KMS-11 (cell line): Measurements from ENCODE around the gene FAM222B.

ENCODE experiments used
- H2AFZ ChIP-seq: fragments of 200-600 bp; sonication (generic); 2 replicates; pipeline ENCODE4 v1.6.1; 2016; ENCODE audit warnings: antibody characterized with exemption, mixed run types, low read depth
- H3K27ac ChIP-seq: fragments of 200-600 bp; sonication (generic); 2 replicates; pipeline ENCODE4 v1.6.1; 2016; ENCODE audit warnings: mild to moderate bottlenecking, mixed run types
- H3K27me3 ChIP-seq: fragments of 200-600 bp; sonication (generic); 2 replicates; pipeline ENCODE4 v1.6.1; 2017; ENCODE audit warnings: mild to moderate bottlenecking, low read depth, mixed run types, moderate library complexity; ENCODE audit not compliant: insufficient read depth
- H3K36me3 ChIP-seq: fragments of 200-600 bp; sonication (generic); 2 replicates; pipeline ENCODE4 v1.6.1; 2017; ENCODE audit warnings: mild to moderate bottlenecking, mixed run types; ENCODE audit not compliant: insufficient read depth
- H3K4me1 ChIP-seq: fragments of 200-600 bp; sonication (generic); 2 replicates; pipeline ENCODE4 v1.6.1; 2016; ENCODE audit warnings: mild to moderate bottlenecking, low read depth, mixed run types; ENCODE audit not compliant: poor library complexity, severe bottlenecking
- H3K4me2 ChIP-seq: fragments of 200-600 bp; sonication (generic); 2 replicates; pipeline ENCODE4 v1.7.0; 2016; ENCODE audit warnings: mild to moderate bottlenecking, mixed run types
- H3K4me3 ChIP-seq: fragments of 200-600 bp; sonication (generic); IDR thresholded peaks from 2 replicates; pipeline ENCODE4 v1.6.1; 2017; ENCODE audit warnings: low read depth, low read length, mixed read lengths; ENCODE audit not compliant: insufficient read depth
- H3K79me2 ChIP-seq: fragments of 200-600 bp; sonication (generic); 2 replicates; pipeline ENCODE4 v1.6.1; 2016; ENCODE audit warnings: low read depth, mixed run types; ENCODE audit not compliant: insufficient read depth
- H3K9ac ChIP-seq: fragments of 200-600 bp; sonication (generic); 2 replicates; pipeline ENCODE4 v1.6.1; 2016; ENCODE audit warnings: mild to moderate bottlenecking, mixed run types
- H4K20me1 ChIP-seq: fragments of 200-600 bp; sonication (generic); 2 replicates; pipeline ENCODE4 v1.6.1; 2016; ENCODE audit warnings: mild to moderate bottlenecking, mixed run types; ENCODE audit not compliant: insufficient read depth
- CTCF ChIP-seq: fragments of 200-600 bp; sonication (generic); conservative IDR thresholded peaks from 2 replicates; pipeline ENCODE4 v1.6.1; 2017; ENCODE audit warnings: low read depth, mild to moderate bottlenecking, antibody characterized with exemption, low read length, moderate library complexity, mixed read lengths

The FAM222B gene

DNA sequence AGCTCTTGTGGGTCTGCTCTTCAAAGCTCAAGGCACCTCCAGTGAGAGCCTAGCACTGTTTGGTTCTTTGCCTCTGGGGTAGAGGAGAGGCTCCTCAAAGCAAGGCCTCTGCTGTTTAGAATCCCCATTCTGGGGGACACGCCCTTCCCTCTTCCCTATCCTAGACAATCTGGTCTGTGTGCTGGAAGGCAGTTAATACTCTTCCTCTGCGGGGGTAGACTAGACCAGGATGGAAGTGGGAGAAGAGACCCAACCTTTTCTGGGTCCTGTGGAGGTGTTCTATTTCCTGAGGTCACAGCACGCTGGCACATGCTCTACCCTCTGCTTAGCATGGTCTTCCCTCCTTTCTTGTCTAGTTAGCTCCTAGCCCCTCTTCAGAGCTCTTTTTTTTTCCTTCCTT lies 20.0 kb upstream of the FAM222B start:
- H2AFZ ChIP-seq: no peak overlapping the region
- no peak for TF ChIP-seq CTCF
- no peak overlapping the region for H3K27ac ChIP-seq

GRCh38 chr17:28861393-28862203 lies 19.0 kb upstream of the FAM222B start:
- H3K36me3 ChIP-seq: no peaks in the 10 kb centered on the region; the same call in 1 of the 2 replicates
- no peaks in the 10 kb centered on the region for H4K20me1 ChIP-seq
- no peak overlapping the region for H3K4me2 ChIP-seq
- H3K27ac ChIP-seq: no peak overlapping the region
- no peaks in the 10 kb centered on the region for H3K4me1 ChIP-seq
- no peak for TF ChIP-seq CTCF
- H3K79me2 ChIP-seq: no peaks in the 10 kb centered on the region
- H3K4me3 ChIP-seq: no peak overlapping the region
- H2AFZ ChIP-seq: no peak overlapping the region
- no peaks in the 10 kb centered on the region for H3K27me3 ChIP-seq
- no peak overlapping the region for H3K9ac ChIP-seq

More for the DNA sequence above, 20.0 kb upstream of the FAM222B start:
- H3K27me3 ChIP-seq: no peaks in the 10 kb centered on the region
- no peak overlapping the region for H3K4me2 ChIP-seq
- H4K20me1 ChIP-seq: no peaks in the 10 kb centered on the region
- H3K4me1 ChIP-seq: no peaks in the 10 kb centered on the region
- H3K9ac ChIP-seq: no peak overlapping the region
- no peaks in the 10 kb centered on the region; the same call in 1 of the 2 replicates for H3K36me3 ChIP-seq
- H3K79me2 ChIP-seq: no peaks in the 10 kb centered on the region
- H3K4me3 ChIP-seq: no peak overlapping the region

DNA sequence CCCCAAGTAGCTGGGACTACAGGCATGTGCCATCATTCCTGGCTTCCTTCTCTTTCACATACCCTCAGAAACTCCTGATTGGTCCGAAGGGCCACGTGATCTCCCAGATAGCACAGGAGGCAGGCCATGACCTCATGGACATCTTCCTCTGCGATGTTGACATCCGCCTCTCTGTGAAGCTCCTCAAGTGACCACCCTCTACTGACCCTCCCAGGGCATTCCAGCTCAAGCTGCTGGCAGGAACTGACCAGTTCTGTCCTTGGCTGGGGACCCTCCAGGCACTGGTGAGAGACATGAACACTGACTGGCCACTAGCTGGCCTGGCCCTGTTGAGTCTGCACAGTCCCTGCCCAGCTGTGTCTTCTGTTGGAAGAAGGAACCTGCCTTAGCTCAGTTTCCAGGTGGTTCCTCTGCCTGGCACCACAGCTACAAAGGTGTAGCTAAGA lies 17.8 kb upstream of the FAM222B start:
- H3K4me1 ChIP-seq: peaks cover 9% of the 10 kb centered on the region
- H4K20me1 ChIP-seq: no peaks in the 10 kb centered on the region
- no peak overlapping the region for H3K4me3 ChIP-seq
- H3K27ac ChIP-seq: no peak overlapping the region
- H2AFZ ChIP-seq: no peak overlapping the region
- peaks cover 4% of the 10 kb centered on the region; the same call in 1 of the 2 replicates for H3K79me2 ChIP-seq
- H3K27me3 ChIP-seq: no peaks in the 10 kb centered on the region
- TF ChIP-seq CTCF: no peak
- H3K36me3 ChIP-seq: no peaks in the 10 kb centered on the region; the same call in 1 of the 2 replicates
- no peak overlapping the region for H3K4me2 ChIP-seq
- no peak overlapping the region for H3K9ac ChIP-seq

GRCh38 chr17:28858801-28859355 lies 16.3 kb upstream of the FAM222B start:
- TF ChIP-seq CTCF: no peak
- Histone ChIP-seq H3K4me3 (no peak overlapping the region), H3K27ac (no peak overlapping the region), H3K9ac (no peak overlapping the region), H3K4me2 (no peak overlapping the region), H3K4me1 (peaks cover 9% of the 10 kb centered on the region), H4K20me1 (no peaks in the 10 kb centered on the region), H2AFZ (no peak overlapping the region), H3K79me2 (peaks cover 7% of the 10 kb centered on the region; the same call in 1 of the 2 replicates), H3K36me3 (no peaks in the 10 kb centered on the region; the same call in 1 of the 2 replicates), H3K27me3 (no peaks in the 10 kb centered on the region)
